ENCODE data around the gene RIOX2. TPM values are rescaled to one million over a fixed set of nuclear protein-coding genes. Genes with fewer than 3 reads are reported as not detected.

RIOX2 gene
- polyA plus RNA-seq, 1 donor (not counting 4 experiments of a cell fraction or from before 2014, with no cell fraction given) = 45.2 TPM

- FAIRE-seq (no peak), DNase-seq (ENCODE audit: low read depth, low spot score) (no peak)
- Histone ChIP-seq H3K27ac (ENCODE audit: control insufficient read depth, insufficient read depth, low read length) (no peak overlapping the region), H2AFZ (ENCODE audit: control insufficient read depth, low read length) (no peak overlapping the region), H3K4me1 (ENCODE audit: control insufficient read depth, extremely low read depth, insufficient read depth, low read length) (no peaks in the 10 kb centered on the region), H3K4me3 (ENCODE audit: control insufficient read depth in 2 of 3, extremely low read depth in 1 of 3, insufficient read depth in 2 of 3, low read depth in 1 of 3, low read length in 3 of 3) (no peak overlapping the region), H3K9me3 (ENCODE audit: control insufficient read depth, low read depth, low read length) (no peaks in the 10 kb centered on the region), H4K20me1 (ENCODE audit: control insufficient read depth, extremely low read depth, insufficient read depth, low read length) (no peaks in the 10 kb centered on the region), H3K36me3 (ENCODE audit: control insufficient read depth in 2 of 2, extremely low read depth in 1 of 2, insufficient read depth in 2 of 2, low read length in 2 of 2) (peaks cover 12 to 26% of the 10 kb centered on the region in 2 experiments), H3K9me1 (ENCODE audit: control insufficient read depth, extremely low read depth, insufficient read depth, low read length) (no peaks in the 10 kb centered on the region), H3K4me2 (ENCODE audit: control insufficient read depth, extremely low read depth, insufficient read depth, low read depth, low read length) (no peak overlapping the region), H3K27me3 (ENCODE audit: control insufficient read depth, extremely low read depth, insufficient read depth, low read length) (no peaks in the 10 kb centered on the region), H3K79me2 (ENCODE audit: control insufficient read depth, insufficient read depth, low read length) (peaks cover 5% of the 10 kb centered on the region), H3K9ac (ENCODE audit: control insufficient read depth, extremely low read depth, insufficient read depth, low read length) (no peak overlapping the region)
- TF ChIP-seq CTCF (optimal IDR thresholded peaks at IDR 0.05 in 1 of 3, IDR thresholded peaks at IDR 0.05 in 1 of 3, conservative IDR thresholded peaks at IDR 0.05 in 1 of 3; ENCODE audit: extremely low read depth in 1 of 3, insufficient read depth in 2 of 3, low read length in 3 of 3) = no peak
- TF ChIP-seq EZH2 (IDR thresholded peaks at IDR 0.05; ENCODE audit: low read length) = no peak
- dilution Hi-C loops (cut with MboI; ENCODE audit: extremely low pct_ligation_motif_present, low sequenced_read_pairs) = no loop called here
Measured at GRCh38 chr3:97956051-97956450, 16.2 kb downstream of the RIOX2 start.

GRCh38 chr3:97954228-97954827 is 17.9 kb downstream of the RIOX2 start:
- TF ChIP-seq CTCF (optimal IDR thresholded peaks at IDR 0.05 in 1 of 3, IDR thresholded peaks at IDR 0.05 in 1 of 3, conservative IDR thresholded peaks at IDR 0.05 in 1 of 3; ENCODE audit: extremely low read depth in 1 of 3, insufficient read depth in 2 of 3, low read length in 3 of 3) (no peak), EZH2 (IDR thresholded peaks at IDR 0.05; ENCODE audit: low read length) (no peak)
- peaks cover 19 to 34% of the 10 kb centered on the region in 2 experiments for H3K36me3 ChIP-seq (ENCODE audit: control insufficient read depth in 2 of 2, extremely low read depth in 1 of 2, insufficient read depth in 2 of 2, low read length in 2 of 2)
- no peaks in the 10 kb centered on the region for H3K9me1 ChIP-seq (ENCODE audit: control insufficient read depth, extremely low read depth, insufficient read depth, low read length)
- dilution Hi-C loops (cut with MboI; ENCODE audit: extremely low pct_ligation_motif_present, low sequenced_read_pairs) = no loop called here
- no peak overlapping the region for H3K4me2 ChIP-seq (ENCODE audit: control insufficient read depth, extremely low read depth, insufficient read depth, low read depth, low read length)
- no peak overlapping the region for H3K4me3 ChIP-seq (ENCODE audit: control insufficient read depth in 2 of 3, extremely low read depth in 1 of 3, insufficient read depth in 2 of 3, low read depth in 1 of 3, low read length in 3 of 3)
- H3K4me1 ChIP-seq (ENCODE audit: control insufficient read depth, extremely low read depth, insufficient read depth, low read length) = no peaks in the 10 kb centered on the region
- H3K79me2 ChIP-seq (ENCODE audit: control insufficient read depth, insufficient read depth, low read length) = peaks cover 2% of the 10 kb centered on the region
- DNase-seq (ENCODE audit: low read depth, low spot score) = no peak
- FAIRE-seq = no peak
- no peaks in the 10 kb centered on the region for H3K27me3 ChIP-seq (ENCODE audit: control insufficient read depth, extremely low read depth, insufficient read depth, low read length)
- H2AFZ ChIP-seq (ENCODE audit: control insufficient read depth, low read length) = no peak overlapping the region
- no peaks in the 10 kb centered on the region for H3K9me3 ChIP-seq (ENCODE audit: control insufficient read depth, low read depth, low read length)
- no peak overlapping the region for H3K9ac ChIP-seq (ENCODE audit: control insufficient read depth, extremely low read depth, insufficient read depth, low read length)
- no peak overlapping the region for H3K27ac ChIP-seq (ENCODE audit: control insufficient read depth, insufficient read depth, low read length)
- H4K20me1 ChIP-seq (ENCODE audit: control insufficient read depth, extremely low read depth, insufficient read depth, low read length) = no peaks in the 10 kb centered on the region
